Mononuclear cell (primary cell): ENCODE measurements around the gene GPC6. TPM values are rescaled to one million over a fixed set of nuclear protein-coding genes. Genes with fewer than 3 reads are reported as not detected.

Experiments used
- H3K27me3 ChIP-seq: 2 replicates; pipeline ENCODE4 v1.6.0; 2011; ENCODE audit warnings: low read length, control low read depth; ENCODE audit not compliant: insufficient read depth
- H3K4me1 ChIP-seq: 2 replicates; pipeline ENCODE4 v1.5.1; 2011; ENCODE audit warnings: mild to moderate bottlenecking, low read length, control low read depth; ENCODE audit not compliant: insufficient read depth
- H3K4me3 ChIP-seq: 2 replicates; pipeline ENCODE4 v1.5.1; 2011; ENCODE audit warnings: mild to moderate bottlenecking, low read length, moderate library complexity
- H3K9me3 ChIP-seq: 2 replicates; pipeline ENCODE4 v1.5.1; 2011; ENCODE audit warnings: low read depth, mild to moderate bottlenecking, control low read depth, low read length
- total RNA-seq: library from RNA; depleted of rRNA; stranded (reverse); fragments of >200 nt; gene quantifications from one replicate; pipeline ENCODE4 v1.2.3, GENCODE V29; 2012

GPC6 gene
- total RNA-seq, 1 donor, result 0.31 TPM

DNA sequence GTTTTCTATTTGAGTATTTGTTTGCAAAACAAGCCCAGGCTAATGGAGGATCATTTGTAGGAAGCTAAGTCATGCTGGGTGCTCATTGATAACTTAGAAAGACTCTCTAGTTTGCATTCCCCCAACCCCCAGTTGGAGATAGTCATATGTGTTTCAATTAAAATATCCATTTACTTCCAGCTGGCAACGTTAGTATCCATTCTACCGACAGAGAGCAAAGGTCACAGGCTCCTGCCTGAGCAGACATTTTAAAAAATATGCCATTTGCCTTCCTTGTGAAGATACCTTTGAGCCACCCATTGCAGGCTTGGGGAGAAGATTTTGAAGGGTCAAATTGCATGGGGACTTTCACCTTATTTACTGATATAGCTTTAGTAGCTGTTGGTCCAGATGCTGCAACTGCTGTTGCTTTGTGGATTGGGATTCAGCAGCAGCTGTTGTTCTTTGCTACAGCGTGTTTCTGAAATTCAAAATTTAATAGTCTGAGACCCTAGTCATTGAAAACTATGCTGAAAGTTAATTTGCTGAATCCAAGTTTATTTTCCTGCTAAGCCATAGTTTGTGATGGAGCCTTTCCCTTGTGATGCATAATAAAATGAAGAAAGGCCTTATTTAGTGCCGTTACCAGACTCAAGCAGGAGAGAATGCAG lies 335.1 kb downstream of the GPC6 start:
- no peaks in the 10 kb centered on the region for H3K9me3 ChIP-seq
- no peak overlapping the region for H3K4me3 ChIP-seq
- H3K27me3 ChIP-seq, result no peaks in the 10 kb centered on the region
- H3K4me1 ChIP-seq, result no peaks in the 10 kb centered on the region

DNA sequence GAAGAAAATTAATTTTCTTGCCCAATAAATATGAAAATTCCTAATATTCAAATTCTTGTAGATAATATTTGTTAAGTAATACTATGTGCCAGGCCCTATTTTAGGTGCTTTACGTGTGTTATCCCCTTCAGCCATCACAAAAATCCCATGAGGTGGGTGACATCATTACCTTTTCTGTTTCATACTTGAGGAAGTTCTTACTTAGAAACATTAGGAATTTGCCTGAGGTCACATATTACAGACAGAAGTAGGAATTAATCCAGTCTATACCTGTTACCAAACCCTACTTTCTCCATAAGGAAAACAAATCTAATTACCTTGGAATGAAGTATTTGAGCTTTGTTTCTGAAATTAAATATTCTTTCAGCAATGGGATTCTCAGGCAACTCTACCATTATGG lies 336.1 kb downstream of the GPC6 start:
- H3K4me1 ChIP-seq, result no peaks in the 10 kb centered on the region
- no peaks in the 10 kb centered on the region for H3K27me3 ChIP-seq
- no peak overlapping the region for H3K4me3 ChIP-seq
- no peaks in the 10 kb centered on the region for H3K9me3 ChIP-seq

DNA sequence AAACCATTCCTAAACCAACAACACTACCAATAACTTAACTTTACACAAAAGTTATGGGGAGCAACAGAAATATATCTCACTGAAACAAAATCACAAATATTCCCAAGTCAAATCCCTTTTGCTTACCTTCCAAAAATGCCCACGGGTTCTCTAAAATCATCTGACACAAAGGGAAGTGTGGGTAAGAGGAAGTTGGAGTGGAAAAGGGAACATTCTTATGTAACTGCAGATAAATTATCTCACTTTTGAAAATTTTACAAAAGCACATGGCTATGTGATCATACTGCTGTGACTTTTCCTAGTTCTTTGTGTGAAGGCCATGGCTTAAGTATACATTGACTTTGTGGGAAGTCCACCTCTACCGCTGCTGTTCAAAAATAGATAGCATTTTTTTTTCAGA lies 350.5 kb downstream of the GPC6 start:
- no peaks in the 10 kb centered on the region for H3K27me3 ChIP-seq
- no peak overlapping the region for H3K4me3 ChIP-seq
- H3K9me3 ChIP-seq, result no peaks in the 10 kb centered on the region
- no peaks in the 10 kb centered on the region for H3K4me1 ChIP-seq

DNA sequence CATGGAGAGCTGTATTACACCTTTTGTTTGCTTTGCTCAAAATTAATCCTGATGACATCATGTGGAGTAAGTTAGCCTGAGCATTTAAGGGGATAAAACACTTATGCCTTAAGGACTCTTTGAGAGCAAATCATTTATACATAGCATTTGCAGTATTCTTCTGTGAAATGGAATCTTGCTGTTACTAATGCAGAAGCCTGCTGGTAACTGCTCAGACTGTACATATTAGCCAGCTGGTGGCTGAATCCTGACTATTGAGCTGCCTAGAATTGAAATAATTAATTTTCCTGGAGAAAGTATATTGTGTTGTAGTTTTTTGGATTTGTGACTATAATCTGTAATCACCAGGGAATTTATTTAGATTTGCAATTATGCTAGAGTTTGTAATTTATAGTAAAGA lies 363.2 kb downstream of the GPC6 start:
- no peak overlapping the region for H3K4me3 ChIP-seq
- H3K9me3 ChIP-seq, result no peaks in the 10 kb centered on the region
- H3K27me3 ChIP-seq, result no peaks in the 10 kb centered on the region
- no peaks in the 10 kb centered on the region for H3K4me1 ChIP-seq

GRCh38 chr13:93603043-93603442 lies 376.4 kb downstream of the GPC6 start:
- Histone ChIP-seq H3K9me3 (peaks cover 8% of the 10 kb centered on the region), H3K4me1 (no peaks in the 10 kb centered on the region), H3K4me3 (no peak overlapping the region), H3K27me3 (no peaks in the 10 kb centered on the region)

DNA sequence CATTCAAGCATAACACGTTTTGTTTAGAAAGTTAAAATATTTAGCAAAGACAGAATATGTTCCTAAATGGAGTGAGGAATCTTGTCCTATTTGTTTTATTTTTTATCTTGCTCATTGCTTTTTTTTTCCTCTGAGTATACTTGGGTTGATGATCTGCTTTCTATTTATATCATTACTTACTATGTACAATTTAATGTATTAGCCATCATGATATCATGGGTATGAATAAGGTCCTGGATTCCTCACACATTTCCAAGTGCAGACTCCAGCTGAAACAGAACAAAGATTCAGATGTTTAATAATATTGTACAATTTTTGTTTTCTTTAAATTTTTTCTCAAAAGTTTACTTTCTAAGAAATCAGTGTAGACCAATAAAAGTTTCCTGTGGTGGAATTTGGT lies 388.2 kb downstream of the GPC6 start:
- Histone ChIP-seq H3K4me1 (no peaks in the 10 kb centered on the region), H3K4me3 (no peak overlapping the region), H3K9me3 (no peaks in the 10 kb centered on the region), H3K27me3 (no peaks in the 10 kb centered on the region)

DNA sequence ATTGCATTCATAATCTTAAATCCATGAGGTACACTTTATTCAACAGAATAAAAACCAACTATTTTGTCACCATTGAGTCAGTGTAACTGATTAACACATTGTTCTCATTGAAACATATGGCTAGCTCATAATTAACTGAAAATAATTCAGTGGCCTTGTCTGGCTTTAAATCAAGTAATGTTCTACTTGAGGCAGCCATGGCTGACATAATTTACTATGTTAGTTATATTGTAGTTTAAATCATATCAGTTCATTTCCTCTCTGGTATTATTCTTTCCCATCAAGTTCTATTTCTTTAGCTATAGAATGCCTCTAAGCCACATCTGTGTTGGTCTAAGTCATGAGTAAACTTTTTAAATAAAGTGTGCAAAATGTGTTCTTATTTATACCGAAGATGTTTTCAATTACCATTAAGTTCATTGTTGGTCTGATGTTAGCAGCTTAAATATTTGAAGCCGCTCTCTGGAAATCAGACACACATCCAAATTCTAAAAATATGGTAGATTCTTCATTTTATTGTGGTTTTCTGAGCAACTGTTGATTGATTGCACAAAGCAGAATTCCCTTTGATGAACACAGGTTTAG lies 393.7 kb downstream of the GPC6 start:
- no peaks in the 10 kb centered on the region for H3K27me3 ChIP-seq
- H3K4me1 ChIP-seq, result no peaks in the 10 kb centered on the region
- H3K9me3 ChIP-seq, result no peaks in the 10 kb centered on the region
- no peak overlapping the region for H3K4me3 ChIP-seq

- no peaks in the 10 kb centered on the region for H3K4me1 ChIP-seq
- H3K4me3 ChIP-seq, result no peak overlapping the region
- H3K9me3 ChIP-seq, result no peaks in the 10 kb centered on the region
- no peaks in the 10 kb centered on the region for H3K27me3 ChIP-seq
Measured at GRCh38 chr13:93621051-93621450, 394.4 kb downstream of the GPC6 start.

DNA sequence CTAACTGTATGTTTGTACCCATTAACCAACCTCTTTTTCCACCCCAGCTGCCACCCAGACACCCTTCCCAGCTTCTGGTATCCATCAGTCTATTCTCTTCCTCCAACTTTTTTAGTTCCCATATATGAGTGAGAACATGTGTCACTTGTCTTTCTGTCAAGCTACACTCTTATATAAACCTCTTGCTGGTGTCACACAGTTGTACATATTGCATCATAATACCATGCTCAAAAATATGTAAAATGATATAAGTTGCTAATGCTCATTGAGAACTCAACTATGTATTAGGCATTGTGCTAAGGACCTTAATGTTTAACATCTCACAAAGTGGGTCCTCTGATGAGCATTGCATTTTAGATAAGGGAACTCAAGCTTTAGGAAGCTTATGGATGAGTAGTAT lies 395.4 kb downstream of the GPC6 start:
- no peaks in the 10 kb centered on the region for H3K9me3 ChIP-seq
- H3K4me3 ChIP-seq, result no peak overlapping the region
- no peaks in the 10 kb centered on the region for H3K4me1 ChIP-seq
- H3K27me3 ChIP-seq, result no peaks in the 10 kb centered on the region

- H3K27me3 ChIP-seq, result no peaks in the 10 kb centered on the region
- no peaks in the 10 kb centered on the region for H3K9me3 ChIP-seq
- H3K4me1 ChIP-seq, result no peaks in the 10 kb centered on the region
- no peak overlapping the region for H3K4me3 ChIP-seq
Measured at GRCh38 chr13:93624311-93624777, 397.7 kb downstream of the GPC6 start.

DNA sequence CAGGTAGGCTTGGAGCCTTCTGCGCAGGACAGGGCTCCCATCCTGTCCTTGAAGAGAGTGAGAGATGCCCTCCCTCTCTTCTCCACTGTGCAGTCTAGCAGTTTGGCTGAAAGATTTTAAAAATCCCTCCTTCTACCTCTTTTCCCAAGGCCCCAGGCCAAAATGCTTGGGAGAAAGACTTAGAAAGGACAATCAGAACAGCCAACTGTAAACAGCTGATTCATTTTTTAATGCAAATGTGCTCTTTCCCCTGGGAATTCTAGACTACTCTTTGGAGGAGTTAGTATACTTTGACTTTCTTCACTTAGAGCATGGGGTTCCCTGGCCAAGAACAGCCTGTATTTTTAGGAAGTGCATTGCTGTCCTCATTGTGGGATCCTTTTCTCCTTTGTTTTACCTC lies 398.9 kb downstream of the GPC6 start:
- Histone ChIP-seq H3K4me3 (no peak overlapping the region), H3K4me1 (no peaks in the 10 kb centered on the region), H3K9me3 (no peaks in the 10 kb centered on the region), H3K27me3 (no peaks in the 10 kb centered on the region)

- no peaks in the 10 kb centered on the region for H3K4me1 ChIP-seq
- no peaks in the 10 kb centered on the region for H3K9me3 ChIP-seq
- H3K4me3 ChIP-seq, result no peak overlapping the region
- H3K27me3 ChIP-seq, result no peaks in the 10 kb centered on the region
Measured at GRCh38 chr13:93628136-93628797, 401.7 kb downstream of the GPC6 start.

DNA sequence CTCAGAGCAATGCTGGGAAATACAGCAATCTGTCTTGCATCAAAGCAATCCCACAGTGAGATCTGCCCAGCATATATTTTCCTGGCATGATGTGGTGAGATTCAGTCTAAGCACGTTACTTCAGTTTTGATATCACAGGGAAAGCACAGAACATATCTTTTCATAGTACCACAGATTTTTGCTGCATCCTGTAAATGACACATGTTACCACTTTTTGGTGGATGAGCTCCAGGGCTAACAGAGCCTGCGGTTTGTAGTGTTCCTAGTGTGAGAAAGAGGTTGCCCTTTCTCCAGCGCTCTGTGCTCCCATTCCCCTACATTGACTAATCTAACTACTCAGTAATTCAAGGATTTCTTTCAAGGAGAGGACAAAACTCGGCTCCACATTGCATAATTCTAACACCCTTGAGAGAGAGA lies 409.0 kb downstream of the GPC6 start:
- Histone ChIP-seq H3K27me3 (no peaks in the 10 kb centered on the region), H3K9me3 (no peaks in the 10 kb centered on the region), H3K4me3 (no peak overlapping the region), H3K4me1 (no peaks in the 10 kb centered on the region)

GRCh38 chr13:93637852-93638251 lies 411.2 kb downstream of the GPC6 start:
- Histone ChIP-seq H3K4me1 (no peaks in the 10 kb centered on the region), H3K9me3 (no peaks in the 10 kb centered on the region), H3K4me3 (no peak overlapping the region), H3K27me3 (no peaks in the 10 kb centered on the region)

DNA sequence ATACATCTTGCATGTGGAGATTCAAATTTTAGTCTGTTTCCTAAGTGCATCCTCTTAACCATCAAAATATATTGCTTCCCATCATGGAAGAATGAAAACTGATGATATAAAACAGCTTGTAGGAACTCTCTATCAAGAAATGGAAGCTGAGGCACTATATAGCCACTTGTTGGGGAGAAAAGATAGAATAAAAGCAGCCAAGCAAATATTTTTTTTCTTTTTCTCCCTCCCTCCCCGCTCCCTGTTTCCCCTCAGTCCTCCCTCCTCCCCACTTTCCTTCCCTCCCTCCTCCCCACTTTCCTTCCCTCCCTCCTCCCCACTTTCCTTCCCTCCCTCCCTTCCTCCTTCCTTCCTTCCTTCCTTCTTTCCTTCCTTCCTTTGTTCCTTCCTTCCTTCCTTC lies 413.8 kb downstream of the GPC6 start:
- Histone ChIP-seq H3K9me3 (no peaks in the 10 kb centered on the region), H3K27me3 (no peaks in the 10 kb centered on the region), H3K4me1 (no peaks in the 10 kb centered on the region), H3K4me3 (no peak overlapping the region)

DNA sequence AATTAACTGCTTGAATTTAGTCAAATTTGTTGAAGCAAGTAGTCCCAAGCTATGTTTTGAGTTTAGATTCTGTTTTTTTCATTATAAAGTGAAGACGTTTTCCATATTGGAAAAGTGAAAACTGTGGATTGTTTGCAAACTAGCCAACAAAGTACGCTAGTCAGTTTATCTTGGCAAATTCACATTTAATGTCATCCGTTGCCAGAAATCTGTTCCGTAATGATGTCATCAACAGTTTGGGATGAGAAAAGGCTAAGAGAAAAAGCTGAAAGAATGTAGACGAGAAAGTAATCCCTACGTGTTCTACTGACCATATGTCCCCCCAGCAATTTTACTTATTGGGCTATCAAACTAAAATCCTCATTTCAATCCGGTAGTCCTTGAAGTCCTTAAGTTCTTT lies 419.6 kb downstream of the GPC6 start:
- Histone ChIP-seq H3K27me3 (no peaks in the 10 kb centered on the region), H3K9me3 (peaks cover 6% of the 10 kb centered on the region), H3K4me1 (no peaks in the 10 kb centered on the region), H3K4me3 (no peak overlapping the region)
